ENCODE data around the gene RTEL1.
"Not testable (repeated sequence)": the region's sequence is repeated elsewhere in the genome, so short reads cannot be mapped to it uniquely, and the experiment has no call there.

RTEL1 gene

DNA sequence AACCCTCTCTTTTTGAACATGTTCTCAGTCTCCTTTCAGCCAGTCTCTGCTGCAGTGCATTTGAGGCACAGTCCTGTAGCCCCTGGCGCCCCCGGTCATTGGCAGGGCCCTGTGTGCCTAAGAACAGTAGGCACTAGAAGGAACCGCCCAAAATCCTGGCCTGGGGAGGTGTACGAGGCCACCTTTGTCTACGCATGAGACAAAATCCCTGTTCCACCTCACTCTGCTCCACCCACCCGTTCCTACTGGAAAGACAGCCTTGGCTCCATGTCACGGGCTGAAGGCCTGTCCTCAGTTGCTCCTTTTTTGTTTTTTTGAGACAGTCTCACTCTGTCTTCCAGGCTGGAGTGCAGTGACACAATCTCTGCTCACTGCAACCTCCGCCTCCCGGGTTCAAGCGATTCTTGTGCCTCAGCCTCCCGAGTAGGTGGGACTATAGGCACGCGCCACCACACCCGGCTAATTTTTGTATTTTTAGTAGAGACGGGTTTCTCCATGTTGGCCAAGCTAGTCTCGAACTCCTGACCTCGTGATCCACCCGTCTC, 72.1 kb downstream of the RTEL1 start:
- not testable (repeated sequence) for DNase-seq

DNA sequence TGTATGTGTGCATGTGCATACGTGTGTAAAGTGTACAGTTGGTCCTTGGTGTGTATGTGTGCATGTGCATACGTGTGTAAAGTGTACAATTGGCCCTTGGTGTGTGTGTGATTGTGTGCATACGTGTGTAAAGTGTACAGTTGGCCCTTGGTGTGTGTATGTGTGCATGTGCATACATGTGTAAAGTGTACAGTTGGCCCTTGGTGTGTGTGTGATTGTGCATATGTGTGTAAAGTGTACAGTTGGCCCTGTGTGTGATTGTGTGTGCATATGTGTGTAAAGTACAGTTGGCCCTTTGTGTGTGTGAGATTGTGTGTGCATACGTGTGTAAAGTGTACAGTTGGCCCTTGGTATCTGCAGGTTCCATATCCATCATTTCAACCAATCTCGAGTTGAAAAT, 73.3 kb downstream of the RTEL1 start:
- no peak for DNase-seq

DNA sequence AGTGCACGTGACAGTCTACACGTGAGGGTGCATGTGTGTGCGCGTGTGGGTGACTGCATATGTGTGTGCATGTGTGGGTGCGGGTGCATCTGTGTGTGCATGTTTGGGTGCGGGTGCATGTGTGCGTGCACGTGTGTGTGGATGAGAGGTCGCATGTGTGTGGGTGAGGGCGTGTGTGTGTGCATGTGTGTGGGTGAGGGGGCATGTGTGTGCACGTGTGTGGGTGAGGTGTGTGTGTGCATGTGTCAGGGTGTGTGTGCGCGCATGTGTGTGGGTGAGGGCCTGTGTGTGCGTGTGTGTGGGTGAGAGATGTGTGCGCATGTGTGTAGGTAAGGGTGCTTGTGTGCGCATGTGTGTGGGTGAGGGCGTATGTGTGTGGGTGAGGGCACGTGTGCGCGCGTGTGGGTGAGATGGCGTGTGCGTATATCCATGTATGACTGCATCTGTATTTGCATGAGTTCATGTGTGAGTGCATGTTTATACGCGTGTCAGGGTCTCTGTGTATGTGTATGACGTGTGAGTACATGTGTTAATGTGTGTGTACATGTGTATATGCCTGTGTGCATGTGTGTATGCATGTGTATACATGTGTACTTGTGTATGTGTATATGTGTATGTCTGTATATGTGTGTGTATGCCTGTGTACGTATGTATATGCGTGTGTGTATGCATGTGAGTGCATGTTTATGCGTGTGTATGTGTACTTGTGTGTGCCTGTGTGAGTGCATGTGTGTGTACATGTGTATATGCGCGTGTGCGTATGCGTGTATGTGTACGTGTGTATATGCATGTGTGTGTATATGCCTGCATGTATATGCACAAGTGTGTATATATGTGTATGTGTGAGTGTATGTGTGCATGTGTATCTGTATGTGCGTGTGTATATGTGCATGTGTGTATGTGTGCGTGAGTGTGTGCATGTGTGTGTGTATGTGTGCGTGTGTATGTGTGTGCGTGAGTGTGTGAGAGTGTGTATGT, 74.3 kb downstream of the RTEL1 start:
- DNase-seq, result no peak

- no peak for DNase-seq
Observed at GRCh38 chr20:63733117-63733516, 75.0 kb downstream of the RTEL1 start.

GRCh38 chr20:63733579-63734081, 75.5 kb downstream of the RTEL1 start:
- no peak for DNase-seq

DNA sequence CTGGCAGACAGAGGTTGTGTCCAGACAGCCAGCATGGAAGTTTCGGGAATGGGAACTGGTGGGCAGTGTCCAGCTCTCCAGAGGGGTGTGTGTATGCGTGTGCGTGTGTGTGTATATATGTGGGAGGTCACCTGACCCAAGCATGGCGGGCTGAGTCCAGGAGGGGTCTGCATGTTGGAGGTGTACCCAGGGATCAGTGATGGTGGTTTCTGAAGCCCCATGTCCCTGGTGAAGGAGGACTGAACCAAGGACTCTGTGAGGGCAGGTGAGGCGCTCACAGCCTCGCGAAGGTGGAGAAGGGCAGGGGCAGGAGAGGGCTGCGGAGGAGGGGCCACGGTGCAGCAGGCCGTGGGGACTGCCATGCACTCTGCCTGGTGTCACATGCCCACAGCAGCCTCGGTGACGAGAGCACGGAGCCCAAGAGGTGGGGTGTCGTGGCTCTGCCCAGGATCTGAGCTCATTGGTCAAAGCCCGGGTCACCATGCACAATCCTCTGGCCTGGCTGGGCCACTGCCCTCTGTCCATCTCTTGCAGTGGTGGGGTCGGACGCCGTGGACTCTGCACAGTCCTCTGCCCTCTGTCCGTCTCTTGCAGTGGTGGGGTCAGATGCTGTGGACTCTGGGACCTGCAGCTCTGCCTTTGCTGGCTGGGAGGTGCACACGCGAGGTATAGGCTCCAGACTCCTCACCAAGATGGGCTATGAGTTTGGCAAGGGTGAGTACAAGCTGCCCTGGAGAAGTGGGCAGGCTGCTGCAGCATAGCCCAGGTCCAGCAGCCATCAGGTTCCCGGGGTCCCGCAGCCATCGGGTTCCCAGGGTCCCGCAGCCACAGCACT, 76.2 kb downstream of the RTEL1 start:
- no peak for DNase-seq

- DNase-seq, result no peak
Observed at GRCh38 chr20:63734946-63735858, 77.1 kb downstream of the RTEL1 start.

GRCh38 chr20:63735859-63736718, 78.0 kb downstream of the RTEL1 start, which contains the start of gene LIME1:
Gene LIME1 (plus strand): TSS chr20:63736664. CDS start chr20:63737550, 886 bp downstream.
- DNase-seq, result peak; percentile 85

DNA sequence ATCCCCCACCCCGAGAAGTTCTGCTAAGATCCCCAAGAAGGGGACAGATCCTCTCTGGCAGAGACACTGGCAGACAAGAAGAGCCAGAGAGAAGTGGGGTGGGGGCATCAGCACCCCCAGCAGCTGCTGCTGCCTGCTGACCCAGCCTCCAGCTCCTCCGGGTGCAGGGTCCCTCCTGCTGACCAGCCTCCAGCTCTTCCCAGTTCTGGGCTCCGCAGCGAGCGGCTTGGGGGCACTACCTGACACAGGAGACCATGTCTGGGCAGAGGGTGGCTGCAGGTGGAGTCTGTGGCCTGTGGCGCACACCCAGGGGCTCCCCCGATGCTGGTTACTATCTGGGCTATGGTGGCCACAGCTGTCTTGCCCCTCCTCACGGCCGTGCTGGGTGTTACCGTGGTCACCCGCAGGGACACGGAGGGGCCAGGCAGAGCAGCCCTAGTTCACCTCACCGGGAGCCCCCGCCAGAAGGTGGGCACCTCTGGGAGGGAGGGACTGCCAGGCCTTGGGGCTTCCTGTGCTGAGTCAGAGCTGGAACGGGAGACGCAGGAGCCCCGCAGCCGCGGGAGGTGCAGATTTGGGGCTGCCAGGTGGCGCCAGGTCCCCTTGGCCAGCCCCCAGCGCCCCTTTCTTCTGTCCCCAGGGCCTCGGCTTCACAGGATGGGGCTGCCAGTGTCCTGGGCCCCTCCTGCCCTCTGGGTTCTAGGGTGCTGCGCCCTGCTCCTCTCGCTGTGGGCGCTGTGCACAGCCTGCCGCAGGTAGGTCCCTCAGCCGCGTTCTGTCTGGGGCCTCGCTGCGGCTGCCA, 79.0 kb downstream of the RTEL1 start:
- peak; percentile 60 for DNase-seq

GRCh38 chr20:63737695-63737944, 79.5 kb downstream of the RTEL1 start:
- DNase-seq, result no peak

DNA sequence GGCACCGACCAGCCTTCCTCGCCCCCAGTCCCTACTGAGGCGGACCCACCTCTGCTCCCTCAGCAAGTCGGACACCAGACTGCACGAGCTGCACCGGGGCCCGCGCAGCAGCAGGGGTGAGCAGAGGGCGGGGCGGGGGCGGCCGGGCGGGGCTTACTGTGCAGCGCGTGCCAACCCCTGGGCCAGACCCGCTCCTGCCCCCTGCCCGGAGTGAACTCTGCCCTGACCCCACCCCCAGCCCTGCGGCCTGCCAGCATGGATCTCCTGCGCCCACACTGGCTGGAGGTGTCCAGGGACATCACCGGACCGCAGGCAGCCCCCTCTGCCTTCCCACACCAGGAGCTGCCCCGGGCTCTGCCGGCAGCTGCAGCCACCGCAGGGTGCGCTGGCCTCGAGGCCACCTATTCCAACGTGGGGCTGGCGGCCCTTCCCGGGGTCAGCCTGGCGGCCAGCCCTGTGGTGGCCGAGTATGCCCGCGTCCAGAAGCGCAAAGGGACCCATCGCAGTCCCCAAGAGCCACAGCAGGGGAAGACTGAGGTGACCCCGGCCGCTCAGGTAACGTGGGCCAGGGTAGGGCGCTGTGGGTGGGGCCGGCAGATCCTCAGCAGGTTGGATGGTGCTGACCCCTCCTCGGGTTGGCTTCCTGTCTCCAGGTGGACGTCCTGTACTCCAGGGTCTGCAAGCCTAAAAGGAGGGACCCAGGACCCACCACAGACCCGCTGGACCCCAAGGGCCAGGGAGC, 80.0 kb downstream of the RTEL1 start:
- DNase-seq, result no peak

- peak; percentile 40 for DNase-seq
Observed at GRCh38 chr20:63738687-63739129, 80.6 kb downstream of the RTEL1 start.

- peak; percentile 82 for DNase-seq
Observed at GRCh38 chr20:63739130-63740069, 81.3 kb downstream of the RTEL1 start, which contains the start of gene SLC2A4RG. Gene SLC2A4RG (plus strand): TSS chr20:63739776. CDS start chr20:63739913, 137 bp downstream.

DNA sequence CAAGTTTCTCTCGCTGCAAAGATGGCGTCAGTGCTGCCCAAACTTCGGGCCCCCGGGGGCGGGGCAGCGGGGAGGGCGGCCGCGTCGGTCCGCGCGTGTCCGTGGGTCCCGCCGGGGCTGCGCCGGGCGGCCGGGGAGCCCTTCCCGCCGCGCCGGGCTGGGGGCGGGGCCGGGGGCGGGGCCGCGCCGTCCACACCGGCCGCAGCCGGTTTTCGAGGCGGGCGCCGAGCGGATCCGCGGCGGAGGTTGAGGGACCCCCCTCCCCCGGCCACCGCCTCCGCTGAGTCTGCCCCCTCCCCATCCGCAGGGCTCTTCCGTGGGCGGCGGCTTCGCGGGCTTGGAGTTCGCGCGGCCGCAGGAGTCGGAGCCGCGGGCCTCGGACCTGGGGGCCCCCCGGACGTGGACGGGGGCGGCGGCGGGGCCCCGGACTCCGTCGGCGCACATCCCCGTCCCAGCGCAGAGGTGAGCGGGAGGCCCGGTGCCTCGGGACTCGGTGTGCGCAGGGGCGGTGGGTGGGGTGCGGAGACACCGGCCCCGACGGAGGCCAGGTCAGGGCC, 82.0 kb downstream of the RTEL1 start:
- DNase-seq, result peak; percentile 74

GRCh38 chr20:63740627-63741353, 82.7 kb downstream of the RTEL1 start:
- DNase-seq, result peak; percentile 40

DNA sequence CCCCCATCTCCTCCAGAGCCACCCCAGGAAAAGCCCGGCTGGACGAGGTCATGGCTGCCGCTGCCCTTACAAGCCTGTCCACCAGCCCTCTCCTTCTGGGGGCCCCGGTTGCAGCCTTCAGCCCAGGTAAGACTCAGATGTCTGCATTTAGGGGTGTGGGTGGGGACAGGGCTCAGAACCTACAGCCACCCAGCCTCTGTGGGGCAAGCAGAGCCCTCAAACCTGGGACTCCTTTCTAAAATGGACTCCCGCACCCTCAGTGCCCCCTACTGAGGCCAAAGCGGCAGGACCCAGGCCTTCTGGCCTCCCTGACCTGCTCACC, 83.2 kb downstream of the RTEL1 start:
- DNase-seq, result no peak

DNA sequence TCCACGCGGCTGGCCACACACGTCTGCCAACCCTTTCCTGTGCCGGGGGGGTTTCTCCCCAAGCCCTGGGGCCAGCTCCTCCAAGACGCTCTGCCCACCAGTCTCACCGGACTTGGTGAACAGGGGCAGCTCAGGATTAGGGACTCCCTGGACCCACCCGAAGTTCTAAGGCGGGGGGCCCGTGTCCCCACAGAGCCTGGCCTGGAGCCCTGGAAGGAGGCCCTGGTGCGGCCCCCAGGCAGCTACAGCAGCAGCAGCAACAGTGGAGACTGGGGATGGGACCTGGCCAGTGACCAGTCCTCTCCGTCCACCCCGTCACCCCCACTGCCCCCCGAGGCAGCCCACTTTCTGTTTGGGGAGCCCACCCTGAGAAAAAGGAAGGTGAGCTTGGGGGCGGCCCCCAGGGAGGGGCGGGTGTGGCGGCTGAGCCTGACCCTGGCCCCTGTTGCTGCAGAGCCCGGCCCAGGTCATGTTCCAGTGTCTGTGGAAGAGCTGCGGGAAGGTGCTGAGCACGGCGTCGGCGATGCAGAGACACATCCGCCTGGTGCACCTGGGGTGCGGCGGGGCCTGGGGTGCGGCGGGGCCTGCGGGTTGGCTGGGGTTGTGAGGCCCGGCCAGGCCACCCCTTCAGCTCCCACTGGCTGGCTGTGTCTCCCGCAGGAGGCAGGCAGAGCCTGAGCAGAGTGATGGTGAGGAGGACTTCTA, 83.7 kb downstream of the RTEL1 start:
- no peak for DNase-seq

Measured in CD4-positive, alpha-beta T cell treated with Interleukin-10 for 1 hour (primary cell).